ENCODE results near the gene RNASEL.

- no peak for TF ChIP-seq POLR2A (IDR thresholded peaks at IDR 0.05)
- TF ChIP-seq, protein P1, sequence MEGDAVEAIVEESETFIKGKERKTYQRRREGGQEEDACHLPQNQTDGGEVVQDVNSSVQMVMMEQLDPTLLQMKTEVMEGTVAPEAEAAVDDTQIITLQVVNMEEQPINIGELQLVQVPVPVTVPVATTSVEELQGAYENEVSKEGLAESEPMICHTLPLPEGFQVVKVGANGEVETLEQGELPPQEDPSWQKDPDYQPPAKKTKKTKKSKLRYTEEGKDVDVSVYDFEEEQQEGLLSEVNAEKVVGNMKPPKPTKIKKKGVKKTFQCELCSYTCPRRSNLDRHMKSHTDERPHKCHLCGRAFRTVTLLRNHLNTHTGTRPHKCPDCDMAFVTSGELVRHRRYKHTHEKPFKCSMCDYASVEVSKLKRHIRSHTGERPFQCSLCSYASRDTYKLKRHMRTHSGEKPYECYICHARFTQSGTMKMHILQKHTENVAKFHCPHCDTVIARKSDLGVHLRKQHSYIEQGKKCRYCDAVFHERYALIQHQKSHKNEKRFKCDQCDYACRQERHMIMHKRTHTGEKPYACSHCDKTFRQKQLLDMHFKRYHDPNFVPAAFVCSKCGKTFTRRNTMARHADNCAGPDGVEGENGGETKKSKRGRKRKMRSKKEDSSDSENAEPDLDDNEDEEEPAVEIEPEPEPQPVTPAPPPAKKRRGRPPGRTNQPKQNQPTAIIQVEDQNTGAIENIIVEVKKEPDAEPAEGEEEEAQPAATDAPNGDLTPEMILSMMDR (IDR thresholded peaks at IDR 0.05) = no peak
Observed at GRCh38 chr1:182574156-182574555, 14.9 kb downstream of the RNASEL start.

Measured in lower leg skin (tissue), 3 donors.